Embryonic facial prominence (tissue), 1 donor: ENCODE measurements around the gene ACOXL.

Experiments
- DNase-seq: peaks from one replicate; pipeline ENCODE4 v3.0.0-alpha.2; 2016; ENCODE audit errors: extremely low spot score

Gene ACOXL

DNA sequence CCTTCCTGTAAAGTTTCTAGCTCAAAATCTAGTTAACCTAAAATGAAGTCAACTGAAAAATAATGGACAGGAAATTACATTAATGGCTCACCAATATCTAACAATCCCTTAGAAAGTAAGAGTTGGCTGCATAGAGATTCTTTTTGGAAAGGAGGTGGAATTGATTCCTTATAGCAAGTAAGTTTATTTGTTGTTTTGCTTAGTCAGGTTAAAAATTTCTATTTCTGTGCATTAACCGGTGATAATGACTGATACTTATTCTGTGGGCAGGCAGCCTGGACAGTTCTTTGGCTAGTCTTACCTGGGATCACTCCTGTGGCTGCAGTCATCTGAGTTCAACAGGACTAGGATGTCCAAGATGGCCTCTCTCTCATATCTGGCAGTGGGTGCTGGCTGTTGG is 381.5 kb downstream of the ACOXL start:
- DNase-seq, result no peak

DNA sequence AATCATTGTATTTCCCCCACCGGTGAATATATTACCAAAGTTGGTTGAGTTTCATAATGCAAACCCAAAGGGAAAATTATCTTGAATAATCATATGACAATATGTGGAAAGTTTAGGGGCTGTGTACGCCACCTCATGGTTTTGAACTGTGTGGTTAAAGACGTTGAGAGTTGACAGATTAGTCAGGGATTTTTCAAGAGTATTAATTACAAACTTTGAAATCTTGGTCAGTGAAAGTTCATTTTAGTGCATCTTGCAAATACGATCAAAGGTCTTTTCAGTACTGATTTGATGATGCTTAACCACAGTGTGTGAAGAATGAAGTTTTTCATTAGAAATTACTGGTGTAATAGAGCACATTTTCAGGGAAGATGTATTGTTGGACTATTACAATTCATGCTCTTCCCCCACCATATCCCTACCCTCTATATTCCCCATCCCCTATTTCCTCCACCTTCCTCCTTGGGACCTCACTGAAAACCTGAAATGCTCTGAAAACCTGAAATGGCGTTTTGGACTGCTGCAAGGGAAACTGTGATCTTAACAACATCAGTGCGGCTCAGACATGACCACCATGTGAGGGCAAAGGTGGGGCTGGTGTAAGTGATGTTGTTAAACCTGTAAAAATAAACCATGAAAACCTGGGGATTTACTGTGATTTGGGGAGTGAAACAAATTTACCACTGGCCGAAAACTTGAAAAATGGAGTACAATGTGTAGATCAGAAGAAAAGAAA is 383.8 kb downstream of the ACOXL start:
- DNase-seq, result no peak

DNA sequence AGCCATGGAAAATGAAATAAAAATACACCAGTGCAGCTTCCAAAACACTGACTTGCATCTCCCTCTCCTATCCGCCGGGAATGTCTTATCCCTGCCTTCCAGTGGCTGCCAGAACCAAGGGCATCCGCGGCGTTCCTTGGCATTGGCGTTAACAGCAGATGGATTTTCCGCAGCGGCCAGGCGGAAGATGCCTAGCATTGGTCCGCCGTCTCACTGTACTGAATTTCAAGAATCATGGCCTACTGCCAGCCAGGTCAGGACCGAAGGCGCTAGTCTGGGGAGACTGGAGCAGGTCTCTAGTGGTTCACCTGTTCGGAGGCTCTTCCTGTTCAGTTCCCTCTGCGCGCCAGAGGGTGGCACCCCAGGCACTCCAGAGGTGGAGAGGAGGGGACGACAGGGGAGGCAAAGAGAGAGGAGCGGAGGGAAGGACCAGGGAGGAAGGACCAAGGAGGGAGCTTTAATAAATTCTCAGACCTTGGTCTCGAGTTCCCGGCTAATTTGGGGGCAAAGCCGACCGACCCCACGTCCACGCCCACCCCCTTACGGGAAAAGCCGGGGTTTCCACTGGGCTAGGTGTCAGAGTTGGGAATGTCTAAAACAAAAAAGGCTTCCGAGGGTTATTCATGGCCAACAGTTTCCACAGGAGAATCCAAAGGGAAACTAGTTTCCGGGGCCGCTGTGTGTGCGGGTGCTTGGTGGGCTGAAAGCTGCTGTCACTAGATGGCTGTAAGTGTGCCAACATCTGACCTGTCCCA is 384.6 kb downstream of the ACOXL start:
- DNase-seq, result peak; percentile 75

DNA sequence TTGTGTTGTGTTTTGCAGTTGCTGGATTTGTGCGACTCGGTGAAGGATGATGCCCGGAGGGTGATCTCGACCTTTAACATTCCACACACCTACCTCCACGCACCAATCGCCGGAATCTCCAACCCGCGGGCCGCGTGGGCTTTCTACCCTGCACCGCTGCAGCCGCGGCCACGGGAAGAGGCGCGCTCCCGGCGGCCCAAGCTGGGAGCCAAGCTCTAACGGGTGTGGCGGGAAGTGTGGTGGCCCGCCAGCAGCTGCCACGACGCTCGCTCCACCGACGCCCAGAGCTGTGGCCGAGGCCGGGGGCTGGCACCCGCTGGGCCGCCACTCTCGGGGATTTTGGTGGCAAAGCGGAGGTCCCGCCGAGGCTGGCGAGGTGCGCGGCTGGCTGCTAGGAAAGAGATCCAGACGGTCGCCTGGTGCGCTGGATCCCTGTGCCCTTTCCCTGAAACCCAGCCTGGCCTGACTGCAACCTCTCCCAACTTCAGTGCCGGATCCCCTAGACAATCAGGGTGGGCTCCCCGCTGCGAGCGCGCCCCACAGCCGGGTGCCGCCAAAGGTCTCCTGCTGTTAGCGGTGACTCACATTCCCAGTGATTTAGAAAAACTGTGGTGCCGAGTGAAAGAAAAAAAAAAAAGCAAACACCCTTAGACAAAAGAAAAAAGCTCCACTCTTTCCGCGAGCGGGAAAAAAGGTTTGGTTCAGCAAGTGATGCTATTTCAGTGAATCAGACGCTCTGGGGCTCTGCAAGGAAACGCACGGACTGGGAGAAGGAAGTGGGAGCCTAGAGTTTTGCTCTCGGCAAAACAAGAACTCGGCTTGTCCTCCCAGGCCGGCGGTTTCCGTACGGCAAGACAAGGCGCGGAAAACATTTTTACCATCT is 385.5 kb downstream of the ACOXL start:
- no peak for DNase-seq

DNA sequence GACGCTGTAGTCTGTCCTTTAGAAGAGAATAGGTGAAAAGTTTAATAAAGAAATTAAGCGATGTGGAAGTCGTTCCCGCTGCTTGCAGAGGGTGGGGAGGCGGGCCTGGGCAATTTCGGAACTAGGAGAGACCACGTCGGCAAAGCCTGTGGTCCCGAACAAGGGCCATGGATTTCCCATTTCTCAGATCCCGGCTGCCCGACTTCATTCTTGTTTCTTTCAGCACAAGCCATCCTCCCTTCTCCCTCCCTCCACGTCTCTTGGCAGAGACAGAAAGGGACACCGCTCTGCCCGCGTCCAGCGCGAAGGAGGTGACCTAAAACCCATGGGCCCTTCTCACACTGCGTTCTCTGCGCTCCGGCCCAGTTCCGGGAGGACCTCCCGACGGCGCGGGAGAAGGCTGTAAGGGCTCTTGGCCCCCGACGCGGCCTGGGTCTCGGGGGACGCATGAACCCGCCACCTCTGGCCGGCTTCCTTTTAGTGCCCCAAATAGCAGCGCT is 386.2 kb downstream of the ACOXL start:
- DNase-seq, result no peak

DNA sequence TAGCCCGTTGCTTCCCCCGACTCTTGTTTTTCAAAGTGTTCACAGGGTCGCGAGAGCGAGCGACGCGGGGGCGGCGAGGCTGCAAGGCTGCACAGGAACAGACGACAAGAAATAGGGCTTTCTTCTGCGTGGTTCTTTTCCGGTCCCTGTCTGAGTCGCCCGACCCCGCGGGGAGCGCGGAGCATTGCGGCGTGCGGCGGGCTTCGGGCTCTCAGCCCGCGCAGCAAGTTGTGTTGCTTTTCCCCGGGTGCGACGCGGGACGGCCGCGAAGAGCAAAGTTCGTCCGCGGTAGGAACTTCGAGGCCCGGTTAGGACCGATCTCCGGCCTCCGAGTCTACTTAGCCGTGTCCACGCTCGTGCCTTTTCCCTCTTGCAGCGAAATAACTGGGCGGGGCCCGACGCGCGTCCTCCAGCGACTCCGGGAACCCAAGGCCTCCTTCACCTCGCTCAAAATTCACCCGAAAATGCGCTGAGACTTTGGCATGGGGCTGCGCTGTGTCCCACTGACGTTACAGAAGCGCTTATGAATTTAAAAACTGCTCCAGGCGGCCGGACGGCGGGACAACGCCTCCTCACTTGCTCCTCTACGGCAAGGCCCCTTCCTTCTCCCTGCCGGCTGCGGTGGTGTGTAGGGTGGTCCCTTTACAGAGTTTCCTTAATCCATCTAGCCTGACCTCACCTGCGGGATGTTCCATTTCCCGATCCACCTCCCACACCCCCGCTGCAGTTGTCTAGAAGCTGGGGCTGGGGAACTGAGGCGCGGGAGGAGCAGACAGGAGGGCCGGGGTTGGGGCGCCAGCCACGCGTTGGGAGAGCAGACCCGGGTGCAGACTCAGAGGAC is 386.8 kb downstream of the ACOXL start:
- no peak for DNase-seq

DNA sequence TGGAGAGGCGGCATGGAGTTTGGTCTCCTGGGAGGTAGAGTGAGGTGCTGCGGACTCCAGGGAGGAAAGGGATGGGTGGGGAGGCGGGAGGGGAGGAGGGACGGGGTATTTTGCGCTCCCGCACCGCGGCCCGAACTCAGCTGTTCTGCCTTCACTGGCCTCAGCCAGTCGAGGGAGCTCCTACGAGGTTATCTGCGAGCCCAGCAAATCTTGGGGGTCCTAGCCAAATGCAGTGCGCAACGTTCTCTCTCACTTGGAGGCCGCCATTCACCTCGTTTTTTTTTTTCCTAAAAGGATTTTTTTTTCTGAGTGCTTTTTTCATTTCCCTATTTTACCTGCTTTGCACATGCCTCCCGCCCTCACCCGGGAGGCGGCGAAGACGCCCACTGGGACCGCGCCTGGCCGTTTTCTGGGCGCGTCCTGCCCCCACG is 387.5 kb downstream of the ACOXL start:
- DNase-seq, result no peak

DNA sequence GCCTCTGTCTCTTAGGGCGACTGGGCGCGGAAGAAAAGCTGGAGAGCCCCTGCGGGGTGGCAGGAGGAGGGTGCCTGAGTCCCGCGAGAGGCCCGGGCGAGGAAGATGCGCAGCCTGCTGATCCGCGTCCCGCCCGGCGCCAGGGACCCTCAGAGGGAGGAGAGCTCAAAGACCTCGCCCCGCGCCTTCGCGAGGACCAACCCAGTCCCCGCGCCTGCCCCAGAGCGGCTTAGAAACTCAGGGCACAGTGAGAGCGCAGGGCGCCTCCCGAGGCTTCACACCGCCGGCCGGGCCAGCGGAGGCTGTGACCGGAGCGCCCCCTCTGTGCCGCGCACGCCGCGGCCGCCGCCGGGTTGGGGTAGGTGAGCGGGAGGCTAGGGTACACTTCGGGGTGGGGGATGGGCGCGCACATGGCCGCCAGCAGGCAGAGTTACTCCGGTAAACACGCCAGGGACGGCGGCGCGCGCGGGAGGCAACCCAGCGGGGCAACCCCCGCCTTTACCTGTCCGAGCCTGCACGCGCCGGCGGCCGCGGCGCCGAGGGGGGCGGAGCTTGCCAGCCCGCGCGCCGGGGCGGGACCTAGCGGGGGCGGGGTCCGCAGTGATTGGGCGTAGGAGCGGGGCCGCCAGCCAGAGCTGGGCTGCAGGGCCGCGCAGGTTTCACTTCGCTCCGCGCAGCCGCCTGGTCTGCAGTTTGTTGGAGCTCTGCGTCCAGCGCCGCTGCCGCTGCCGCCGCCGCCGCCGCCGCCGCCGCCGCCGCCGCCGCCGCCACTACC is 388.1 kb downstream of the ACOXL start, which contains the start of gene BCL2L11:
BCL2L11 (plus strand) TSS at position 662 of the 775 bp plus-strand sequence. CDS start 2,832 bp downstream, outside the sequence.
- peak; percentile 75 for DNase-seq

DNA sequence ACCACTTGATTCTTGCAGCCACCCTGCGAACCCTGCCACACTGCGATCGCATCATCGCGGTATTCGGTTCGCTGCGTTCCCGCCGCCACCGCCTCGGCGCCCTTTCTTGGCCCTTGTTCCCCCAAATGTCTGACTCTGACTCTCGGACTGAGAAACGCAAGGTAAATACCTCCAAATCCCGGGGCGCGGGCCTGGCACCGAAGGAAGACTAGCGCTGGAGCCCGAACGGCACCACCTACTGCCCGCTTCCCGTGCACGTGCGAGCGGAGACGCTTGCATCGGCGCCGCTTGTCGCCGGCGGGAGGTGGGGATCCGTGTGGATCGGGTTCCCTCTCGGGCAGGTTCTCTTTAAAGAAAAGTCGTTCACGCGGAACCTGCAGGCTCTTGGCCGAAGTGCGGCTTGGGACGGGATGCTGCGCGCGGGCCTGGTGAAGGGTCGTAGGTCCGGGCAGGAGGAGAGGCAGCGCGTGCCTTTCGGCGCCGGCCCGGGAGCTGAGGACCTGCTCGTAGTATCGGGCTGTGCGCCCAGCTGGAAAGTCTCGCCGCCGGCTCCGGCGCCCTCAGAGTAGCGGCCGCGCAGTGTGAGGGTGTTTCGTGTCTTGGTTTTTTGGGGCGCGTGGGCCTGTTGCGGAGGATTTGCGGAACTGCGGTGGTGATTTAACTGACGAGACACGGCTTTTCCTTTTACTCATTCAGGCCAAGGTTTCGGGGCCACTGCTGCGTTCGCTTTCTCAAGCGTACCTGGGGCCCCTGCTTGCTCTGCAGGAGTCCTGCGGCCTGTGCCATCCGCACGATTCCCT is 388.9 kb downstream of the ACOXL start:
- no peak for DNase-seq

DNA sequence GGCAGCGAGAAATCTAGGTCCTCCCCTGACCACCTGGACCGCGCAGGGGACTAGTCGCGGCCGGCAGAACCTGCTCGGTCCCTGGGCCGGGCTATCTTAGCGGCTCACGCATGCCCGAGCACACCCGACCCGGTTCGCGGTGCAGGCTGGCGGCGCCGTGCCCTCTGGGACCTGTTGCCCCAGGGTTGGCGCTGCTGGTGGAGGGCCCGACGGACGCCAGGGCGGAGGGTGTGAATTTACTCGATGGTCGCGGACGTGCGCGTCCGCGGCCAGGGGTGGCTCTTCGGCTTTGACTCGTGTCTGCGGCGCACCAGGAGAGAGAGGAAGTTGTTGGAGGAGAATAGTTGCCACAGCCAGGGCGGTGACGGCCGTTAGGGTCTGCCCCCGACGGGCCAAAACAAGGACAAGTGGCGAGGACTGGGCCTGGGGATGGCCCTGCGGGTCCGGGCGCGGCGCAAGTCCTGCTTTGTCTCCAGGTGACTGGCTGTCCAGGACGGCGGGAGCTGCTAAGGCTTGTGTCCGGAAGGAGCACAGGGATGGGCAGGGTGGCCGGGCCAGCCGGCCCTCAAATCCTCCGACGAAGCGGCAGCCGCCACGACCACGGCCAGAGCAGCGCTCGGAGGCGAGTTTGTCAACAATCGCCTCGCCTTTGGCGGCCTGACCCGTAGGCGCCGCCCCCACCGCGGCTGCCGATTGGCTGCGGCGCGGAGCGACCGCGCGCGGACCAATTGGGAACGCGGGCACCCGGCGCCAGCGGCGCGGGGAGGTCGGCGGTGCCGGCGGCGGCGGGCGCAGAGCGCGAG is 389.7 kb downstream of the ACOXL start:
- peak; percentile 58 for DNase-seq

DNA sequence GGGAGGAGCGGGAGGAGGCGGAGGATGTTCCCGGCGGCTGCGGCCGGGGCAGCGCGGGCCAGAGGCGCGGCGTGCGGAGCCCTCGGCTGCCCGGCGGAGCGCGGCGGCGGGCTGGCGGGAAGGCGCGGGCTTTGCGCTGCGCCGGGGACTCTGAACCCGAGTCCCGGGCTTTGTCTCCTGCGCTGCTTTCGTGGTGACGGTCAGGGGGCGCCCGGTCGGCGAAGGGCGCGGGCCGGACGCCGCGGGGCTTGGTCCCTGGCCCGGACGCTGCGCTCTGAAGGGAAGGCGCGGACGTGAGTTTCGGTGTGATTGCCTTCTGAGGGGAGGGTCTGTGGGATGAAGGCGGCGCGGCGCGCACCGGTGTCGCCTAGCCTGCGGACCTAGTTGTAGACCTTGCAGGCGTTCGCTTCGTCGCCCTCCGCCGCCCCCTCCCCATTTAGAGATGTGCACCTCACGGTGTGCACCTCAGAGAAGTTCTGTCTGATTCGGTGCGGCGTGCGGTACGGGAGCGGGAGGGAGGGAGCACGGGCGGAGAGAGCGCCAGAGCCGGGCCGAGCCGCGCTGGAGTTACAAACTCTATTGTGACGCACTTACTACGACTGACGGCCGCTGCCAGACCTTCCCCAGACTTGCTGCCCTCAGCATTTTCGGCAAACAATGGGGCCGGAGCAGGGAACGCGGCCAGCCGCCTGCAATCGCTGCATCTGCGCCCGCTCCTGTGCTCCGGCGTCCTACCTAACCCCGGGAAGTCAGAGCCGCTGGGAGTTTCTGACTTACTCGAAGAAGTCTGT is 390.5 kb downstream of the ACOXL start:
- DNase-seq, result peak; percentile 56

DNA sequence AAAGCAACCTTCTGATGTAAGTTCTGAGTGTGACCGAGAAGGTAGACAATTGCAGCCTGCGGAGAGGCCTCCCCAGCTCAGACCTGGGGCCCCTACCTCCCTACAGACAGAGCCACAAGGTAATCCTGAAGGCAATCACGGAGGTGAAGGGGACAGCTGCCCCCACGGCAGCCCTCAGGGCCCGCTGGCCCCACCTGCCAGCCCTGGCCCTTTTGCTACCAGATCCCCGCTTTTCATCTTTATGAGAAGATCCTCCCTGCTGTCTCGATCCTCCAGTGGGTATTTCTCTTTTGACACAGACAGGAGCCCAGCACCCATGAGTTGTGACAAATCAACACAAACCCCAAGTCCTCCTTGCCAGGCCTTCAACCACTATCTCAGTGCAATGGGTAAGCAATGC is 391.4 kb downstream of the ACOXL start:
- DNase-seq, result no peak

DNA sequence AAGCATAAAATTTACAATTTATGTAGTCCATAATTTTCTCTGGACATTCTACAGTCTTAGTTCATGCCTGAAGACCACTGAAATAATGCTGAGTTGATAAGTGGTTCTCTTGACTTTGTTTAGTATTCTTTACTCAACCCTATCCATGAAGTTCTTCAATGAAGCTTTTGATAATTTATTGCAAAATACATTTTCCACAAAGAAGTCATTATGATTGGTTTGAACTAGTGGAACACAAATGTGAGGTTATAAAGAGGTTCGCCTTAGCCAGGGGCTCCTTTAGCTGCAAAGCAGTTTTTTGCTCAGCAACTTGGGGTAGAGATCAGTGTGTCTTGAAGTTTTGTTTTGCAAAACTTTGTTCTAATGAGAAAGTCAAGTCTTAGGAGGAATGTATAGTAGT is 394.2 kb downstream of the ACOXL start:
- DNase-seq, result no peak

DNA sequence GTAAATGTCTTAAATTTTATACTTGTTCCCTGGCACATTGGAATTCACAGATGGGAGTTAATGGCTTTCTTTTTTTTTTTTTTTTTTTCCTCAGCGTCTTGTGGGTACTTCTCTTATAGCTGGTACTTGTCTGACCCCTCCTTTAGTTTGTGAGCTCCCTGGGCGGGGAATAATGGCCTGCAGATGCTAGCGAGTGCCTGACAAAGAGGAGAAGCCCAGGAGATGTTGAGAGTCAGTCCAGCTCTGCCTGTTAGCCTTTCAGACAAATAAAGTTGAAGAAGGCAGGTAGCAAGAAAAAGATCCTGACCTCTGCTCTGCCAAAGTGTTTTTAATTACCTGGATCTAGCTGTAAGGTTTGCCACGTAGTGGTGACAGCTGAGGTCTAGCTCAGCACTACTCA is 395.0 kb downstream of the ACOXL start:
- no peak for DNase-seq

DNA sequence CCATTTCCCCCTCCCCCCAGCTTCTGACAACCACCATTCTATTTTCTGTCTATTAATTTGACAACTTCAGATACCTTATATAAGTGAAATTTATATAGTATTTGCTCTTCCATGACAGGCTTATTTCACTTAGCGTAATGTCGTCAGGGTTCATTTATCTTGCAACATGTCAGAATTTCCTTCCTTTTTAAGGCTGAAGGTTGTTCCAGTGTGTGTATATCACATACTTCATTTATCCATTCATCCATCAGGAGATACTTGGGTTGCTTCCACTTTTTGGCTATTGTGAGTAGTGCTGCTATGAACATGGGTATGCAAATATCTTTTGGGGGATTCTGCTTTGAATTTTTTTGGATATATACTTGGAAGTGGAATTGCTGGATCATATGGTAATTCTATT is 395.7 kb downstream of the ACOXL start:
- no peak for DNase-seq

DNA sequence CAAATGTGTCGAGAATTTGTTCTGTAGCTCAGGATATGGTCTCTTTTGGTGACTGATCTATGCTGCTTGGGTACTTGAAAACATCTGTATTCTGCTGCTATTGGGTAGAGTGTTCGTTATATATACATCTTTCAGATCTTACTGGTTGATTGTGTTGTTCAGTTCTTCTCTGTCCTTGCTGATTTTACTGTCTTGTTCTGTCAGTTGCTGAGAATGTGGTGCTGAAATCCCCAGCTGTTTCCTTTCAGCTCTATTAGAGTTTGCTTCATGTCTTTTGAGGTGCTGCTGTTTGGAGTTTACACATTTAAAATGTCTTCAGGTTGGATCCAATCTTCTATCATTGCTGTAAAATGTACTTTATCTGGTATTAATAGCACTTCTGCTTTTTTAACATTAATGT is 401.2 kb downstream of the ACOXL start:
- DNase-seq, result no peak

DNA sequence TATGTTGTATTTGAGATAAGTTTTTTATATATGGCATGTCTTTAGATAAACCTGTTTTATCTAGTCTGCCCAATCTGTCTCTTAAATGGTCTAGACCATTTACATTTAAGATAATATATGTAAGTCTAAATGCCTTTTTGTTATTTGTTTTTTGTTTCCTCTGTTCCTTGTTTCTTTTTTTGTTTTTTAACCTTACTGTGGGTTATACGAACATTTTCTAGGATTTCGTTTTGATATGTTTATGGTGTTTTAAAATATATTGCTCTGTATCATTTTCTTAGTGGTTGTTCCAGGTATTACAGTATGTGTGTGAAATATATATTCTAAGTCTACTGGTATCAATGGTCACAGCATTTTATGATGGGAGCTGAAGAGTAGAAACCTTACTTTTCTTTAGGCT is 401.7 kb downstream of the ACOXL start:
- no peak for DNase-seq
